Measurements from ENCODE around the gene SSC4D. TPM values are rescaled to one million over a fixed set of nuclear protein-coding genes. Genes with fewer than 3 reads are reported as not detected.
"Not testable (repeated sequence)": the region's sequence is repeated elsewhere in the genome, so short reads cannot be mapped to it uniquely, and the experiment has no call there.

Gene SSC4D
- total and polyA plus RNA-seq, 5 experiments from 2014 or later = 0.62 to 0.85 TPM; not detected in 3

GRCh38 chr7:76411626-76412025 is 2.1 kb upstream of the SSC4D start:
- POLR2A ChIA-PET = no interaction called here
- H3K27ac Mint-ChIP-seq = no peak overlapping the region
- H3K36me3 Mint-ChIP-seq = peaks cover 0 to 2% (median 0%) of the 10 kb centered on the region in 3 donors
- ATAC-seq = no peak
- no peak for DNase-seq
- H3K4me3 Mint-ChIP-seq = no peak overlapping the region
- no peaks in the 10 kb centered on the region for H3K27me3 Mint-ChIP-seq
- peaks cover 0 to 4% (median 0%) of the 10 kb centered on the region in 4 donors for H3K4me1 Mint-ChIP-seq
- no peaks in the 10 kb centered on the region for H3K9me3 Mint-ChIP-seq

GRCh38 chr7:76408121-76408560 is 1.4 kb downstream of the SSC4D start:
- H3K4me3 Mint-ChIP-seq = no peak overlapping the region
- DNase-seq (peak in 1 of 10 donors; percentile 11), ATAC-seq (no peak)
- peak overlapping the region in 1 of 10 donors; percentile 63 for H3K27ac Mint-ChIP-seq
- H3K9me3 Mint-ChIP-seq = no peaks in the 10 kb centered on the region
- H3K27me3 Mint-ChIP-seq = no peaks in the 10 kb centered on the region
- POLR2A ChIA-PET = interaction anchor here (0.6 kb wide), 1 partner anchor 172 kb away, joined by 4 read pairs; no protein-coding TSS in a partner anchor
- H3K36me3 Mint-ChIP-seq = peaks cover 0 to 4% (median 0%) of the 10 kb centered on the region in 3 donors
- peaks cover 4 to 6% (median 6%) of the 10 kb centered on the region in 4 donors for H3K4me1 Mint-ChIP-seq

GRCh38 chr7:76407718-76408117 is 1.8 kb downstream of the SSC4D start:
- H3K27me3 Mint-ChIP-seq = no peaks in the 10 kb centered on the region
- POLR2A ChIA-PET = interaction anchor here (0.6 kb wide), 1 partner anchor 172 kb away, joined by 4 read pairs; no protein-coding TSS in a partner anchor
- H3K4me1 Mint-ChIP-seq = peaks cover 4 to 6% (median 6%) of the 10 kb centered on the region in 4 donors
- DNase-seq (no peak), ATAC-seq (no peak)
- H3K27ac Mint-ChIP-seq = peak overlapping the region in 2 of 10 donors; percentile 1 to 54
- H3K9me3 Mint-ChIP-seq = no peaks in the 10 kb centered on the region
- H3K36me3 Mint-ChIP-seq = peaks cover 0 to 4% (median 0%) of the 10 kb centered on the region in 3 donors
- H3K4me3 Mint-ChIP-seq = no peak overlapping the region

GRCh38 chr7:76405738-76406137 is 3.8 kb downstream of the SSC4D start:
- H3K4me1 Mint-ChIP-seq = peaks cover 6 to 12% (median 8%) of the 10 kb centered on the region in 4 donors
- H3K4me3 Mint-ChIP-seq = no peak overlapping the region
- ATAC-seq = no peak
- peak overlapping the region in 1 of 10 donors; percentile 44 for H3K27ac Mint-ChIP-seq
- H3K36me3 Mint-ChIP-seq = peaks cover 0 to 2% (median 0%) of the 10 kb centered on the region in 3 donors
- POLR2A ChIA-PET = no interaction called here
- H3K27me3 Mint-ChIP-seq = no peaks in the 10 kb centered on the region
- no peaks in the 10 kb centered on the region for H3K9me3 Mint-ChIP-seq
- no peak for DNase-seq

GRCh38 chr7:76403780-76404494 is 5.6 kb downstream of the SSC4D start:
- Mint-ChIP-seq H3K4me1 (peaks cover 6 to 13% (median 10%) of the 10 kb centered on the region in 4 donors), H3K36me3 (peaks cover 0 to 2% (median 0%) of the 10 kb centered on the region in 3 donors), H3K27ac (peak overlapping the region in 3 of 10 donors; percentile 8 to 40 (median 16)), H3K4me3 (peak overlapping the region in 1 of 10 donors; percentile 19), H3K27me3 (no peaks in the 10 kb centered on the region), H3K9me3 (no peaks in the 10 kb centered on the region)
- POLR2A ChIA-PET = no interaction called here
- ATAC-seq (no peak), DNase-seq (no peak)

GRCh38 chr7:76403097-76403496 is 6.4 kb downstream of the SSC4D start:
- peaks cover 5 to 19% (median 12%) of the 10 kb centered on the region in 4 donors for H3K4me1 Mint-ChIP-seq
- H3K27ac Mint-ChIP-seq, ATAC-seq, H3K9me3 Mint-ChIP-seq, H3K36me3 Mint-ChIP-seq, H3K27me3 Mint-ChIP-seq, POLR2A ChIA-PET, H3K4me3 Mint-ChIP-seq: not testable (repeated sequence)
- peak in 1 of 10 donors; percentile 15 for DNase-seq

GRCh38 chr7:76400248-76400647 is 9.2 kb downstream of the SSC4D start:
- peaks cover 7 to 33% (median 24%) of the 10 kb centered on the region in 4 donors for H3K4me1 Mint-ChIP-seq
- POLR2A ChIA-PET = no interaction called here
- no peak for DNase-seq

GRCh38 chr7:76397409-76398183 is 11.9 kb downstream of the SSC4D start:
- H3K4me1 Mint-ChIP-seq = peaks cover 7 to 31% (median 26%) of the 10 kb centered on the region in 4 donors
- POLR2A ChIA-PET = interaction anchor here (0.7 kb wide), 1 partner anchor 32 kb away, joined by 4 read pairs; no protein-coding TSS in a partner anchor
- peak overlapping the region; percentile 71 to 92 (median 85) for H3K4me3 Mint-ChIP-seq
- H3K9me3 Mint-ChIP-seq = no peaks in the 10 kb centered on the region
- no peaks in the 10 kb centered on the region for H3K27me3 Mint-ChIP-seq
- peak overlapping the region; percentile 45 to 94 (median 68) for H3K27ac Mint-ChIP-seq
- DNase-seq (peak; percentile 62 to 90 (median 76)), ATAC-seq (peak; percentile 60 to 65)
- H3K36me3 Mint-ChIP-seq = no peaks in the 10 kb centered on the region

More at GRCh38 chr7:76400248-76400647, 9.2 kb downstream of the SSC4D start:
- H3K27me3 Mint-ChIP-seq = no peaks in the 10 kb centered on the region
- no peak for ATAC-seq
- no peaks in the 10 kb centered on the region for H3K36me3 Mint-ChIP-seq
- H3K9me3 Mint-ChIP-seq = no peaks in the 10 kb centered on the region
- H3K4me3 Mint-ChIP-seq = no peak overlapping the region
- H3K27ac Mint-ChIP-seq = no peak overlapping the region

GRCh38 chr7:76396864-76397263 is 12.6 kb downstream of the SSC4D start:
- POLR2A ChIA-PET = no interaction called here
- peaks cover 7 to 35% (median 28%) of the 10 kb centered on the region in 4 donors for H3K4me1 Mint-ChIP-seq
- no peak for ATAC-seq
- H3K9me3 Mint-ChIP-seq = no peaks in the 10 kb centered on the region
- H3K27ac Mint-ChIP-seq = peak overlapping the region in 6 of 10 donors; percentile 15 to 86 (median 54)
- peak overlapping the region; percentile 70 to 92 (median 80) for H3K4me3 Mint-ChIP-seq
- no peaks in the 10 kb centered on the region for H3K36me3 Mint-ChIP-seq
- no peaks in the 10 kb centered on the region for H3K27me3 Mint-ChIP-seq
- DNase-seq = no peak

- H3K9me3 Mint-ChIP-seq = no peaks in the 10 kb centered on the region
- no peak for DNase-seq
- H3K4me1 Mint-ChIP-seq = peaks cover 5 to 33% (median 27%) of the 10 kb centered on the region in 4 donors
- no peak for ATAC-seq
- H3K27me3 Mint-ChIP-seq = no peaks in the 10 kb centered on the region
- peak overlapping the region in 5 of 10 donors; percentile 25 to 92 (median 72) for H3K4me3 Mint-ChIP-seq
- no peaks in the 10 kb centered on the region for H3K36me3 Mint-ChIP-seq
- POLR2A ChIA-PET = interaction anchor here (0.5 kb wide), 1 partner anchor 14 kb away, joined by 4 read pairs; no protein-coding TSS in a partner anchor
- peak overlapping the region in 2 of 10 donors; percentile 15 to 52 for H3K27ac Mint-ChIP-seq
Measured at GRCh38 chr7:76395965-76396726, 13.4 kb downstream of the SSC4D start.

GRCh38 chr7:76395605-76395964 is 13.9 kb downstream of the SSC4D start:
- H3K4me3 Mint-ChIP-seq = peak overlapping the region in 2 of 10 donors; percentile 39 to 53
- not testable (repeated sequence) for H3K27me3 Mint-ChIP-seq, DNase-seq, H3K36me3 Mint-ChIP-seq, H3K9me3 Mint-ChIP-seq, ATAC-seq
- H3K4me1 Mint-ChIP-seq = peaks cover 4 to 31% (median 24%) of the 10 kb centered on the region in 4 donors
- POLR2A ChIA-PET = interaction anchor here (0.5 kb wide), 1 partner anchor 15 kb away, joined by 4 read pairs; no protein-coding TSS in a partner anchor
- peak overlapping the region in 1 of 10 donors; percentile 34 for H3K27ac Mint-ChIP-seq

GRCh38 chr7:76394957-76395356 is 14.5 kb downstream of the SSC4D start:
- DNase-seq = no peak
- no peak for ATAC-seq
- Mint-ChIP-seq H3K9me3 (no peaks in the 10 kb centered on the region), H3K4me3 (peak overlapping the region in 4 of 10 donors; percentile 19 to 56 (median 46)), H3K4me1 (peaks cover 4 to 31% (median 24%) of the 10 kb centered on the region in 4 donors), H3K27me3 (no peaks in the 10 kb centered on the region), H3K36me3 (no peaks in the 10 kb centered on the region), H3K27ac (peak overlapping the region in 3 of 10 donors; percentile 34 to 69 (median 60))
- POLR2A ChIA-PET = interaction anchor here (0.7 kb wide), 1 partner anchor 91 kb away, joined by 3 read pairs; no protein-coding TSS in a partner anchor

Measured in naive thymus-derived CD8-positive, alpha-beta T cell (primary cell).